ENCODE results near the gene MAT1A. TPM values are rescaled to one million over a fixed set of nuclear protein-coding genes. Genes with fewer than 3 reads are reported as not detected.
A peak's percentile ranks its signal among the peaks of the same experiment; 100 is the strongest.

The MAT1A gene
- total RNA-seq, 1 experiment from 2014 or later, result 1.6 TPM

GRCh38 chr10:80296942-80297341 is 7.5 kb upstream of the MAT1A start:
- intact Hi-C loops (cut with micrococcal nuclease), result no loop called here
- RAD21 ChIA-PET (ENCODE audit: low non-redundant PET in 1 of 2, low total read pairs in 2 of 2, uncharacterized antibody in 2 of 2, unreplicated experiment in 2 of 2), result no interaction called here
- DNase-seq (ENCODE audit: low read depth, low spot score) (no peak), ATAC-seq (no peak)
- H3K9ac ChIP-seq (ENCODE audit: low read length), result no peak overlapping the region
- no peaks in the 10 kb centered on the region for H3K4me1 ChIP-seq (ENCODE audit: control insufficient read depth in 1 of 2, insufficient read depth in 2 of 2, low read length in 2 of 2)
- H3K9me3 ChIP-seq (ENCODE audit: control insufficient read depth in 1 of 2, insufficient read depth in 1 of 2, low read depth in 1 of 2, low read length in 2 of 2), result 0 out of 4 replicates have a peak, but pooled peaks cover 0 to 4% of the 10 kb centered on the region in 2 experiments
- H3K79me2 ChIP-seq (ENCODE audit: insufficient read depth, low read length), result no peaks in the 10 kb centered on the region
- BruUV-seq (replicated peaks), result no TSS peak
- H2AFZ ChIP-seq (ENCODE audit: low read depth, low read length, poor library complexity, severe bottlenecking), result peak overlapping the region; percentile 27
- TF ChIP-seq SP1 (IDR thresholded peaks at IDR 0.05; ENCODE audit: low read depth), result no peak
- no peak for TF ChIP-seq POLR2AphosphoS5 (IDR thresholded peaks at IDR 0.05; ENCODE audit: low read depth, low read length)
- no peak overlapping the region for H3K4me2 ChIP-seq (ENCODE audit: low read length)
- no peaks in the 10 kb centered on the region for H3K36me3 ChIP-seq (ENCODE audit: control insufficient read depth in 1 of 2, insufficient read depth in 2 of 2, low read length in 2 of 2)
- H4K20me1 ChIP-seq (ENCODE audit: insufficient read depth), result no peaks in the 10 kb centered on the region
- H3K27ac ChIP-seq (ENCODE audit: low read depth, low read length), result no peak overlapping the region
- POLR2A ChIA-PET, result no interaction called here
- H3K27me3 ChIP-seq (ENCODE audit: insufficient read depth, low read length), result no peaks in the 10 kb centered on the region
- CTCF ChIA-PET, result interaction anchor here (1.2 kb wide), 1 partner anchor 36 kb away, joined by 3 read pairs; no protein-coding TSS in a partner anchor
- no peak overlapping the region for H3K4me3 ChIP-seq (replicated peaks in 1 of 2; ENCODE audit: low read depth in 1 of 2, low read length in 2 of 2)
- H3K9me2 ChIP-seq (ENCODE audit: insufficient read depth), result no peaks in the 10 kb centered on the region

- Histone ChIP-seq H3K9me2 (ENCODE audit: insufficient read depth) (no peaks in the 10 kb centered on the region), H3K27ac (ENCODE audit: low read depth, low read length) (no peak overlapping the region), H3K4me3 (replicated peaks in 1 of 2; ENCODE audit: low read depth in 1 of 2, low read length in 2 of 2) (no peak overlapping the region), H4K20me1 (ENCODE audit: insufficient read depth) (no peaks in the 10 kb centered on the region), H2AFZ (ENCODE audit: low read depth, low read length, poor library complexity, severe bottlenecking) (no peak overlapping the region), H3K36me3 (ENCODE audit: control insufficient read depth in 1 of 2, insufficient read depth in 2 of 2, low read length in 2 of 2) (no peaks in the 10 kb centered on the region), H3K4me1 (ENCODE audit: control insufficient read depth in 1 of 2, insufficient read depth in 2 of 2, low read length in 2 of 2) (peaks cover 4 to 13% of the 10 kb centered on the region in 2 experiments; a peak in 3 of 4 replicates), H3K79me2 (ENCODE audit: insufficient read depth, low read length) (no peaks in the 10 kb centered on the region), H3K9ac (ENCODE audit: low read length) (no peak overlapping the region), H3K4me2 (ENCODE audit: low read length) (no peak overlapping the region), H3K27me3 (ENCODE audit: insufficient read depth, low read length) (no peaks in the 10 kb centered on the region), H3K9me3 (ENCODE audit: control insufficient read depth in 1 of 2, insufficient read depth in 1 of 2, low read depth in 1 of 2, low read length in 2 of 2) (0 out of 4 replicates have a peak, but pooled peaks cover 0 to 4% of the 10 kb centered on the region in 2 experiments)
- intact Hi-C loops (cut with micrococcal nuclease), result no loop called here
- ChIA-PET CTCF (no interaction called here), POLR2A (no interaction called here), RAD21 (ENCODE audit: low non-redundant PET in 1 of 2, low total read pairs in 2 of 2, uncharacterized antibody in 2 of 2, unreplicated experiment in 2 of 2) (no interaction called here)
- no peak for ATAC-seq
- no peak for DNase-seq (ENCODE audit: low read depth, low spot score)
- no TSS peak for BruUV-seq (replicated peaks)
- no peak for TF ChIP-seq EZH2phosphoT487 (IDR thresholded peaks at IDR 0.05; ENCODE audit: borderline replicate concordance)
- TF ChIP-seq SIN3A (IDR thresholded peaks at IDR 0.05; ENCODE audit: low read depth), result no peak
- TF ChIP-seq CBX3 (IDR thresholded peaks at IDR 0.05; ENCODE audit: low read depth), result no peak
- TF ChIP-seq EZH2 (IDR thresholded peaks at IDR 0.05), result no peak
- no peak for TF ChIP-seq ZFX (IDR thresholded peaks at IDR 0.05)
- no peak for TF ChIP-seq CTCF (IDR thresholded peaks at IDR 0.05 in 2 of 3, conservative IDR thresholded peaks at IDR 0.05 in 1 of 3; ENCODE audit: borderline replicate concordance in 1 of 3, insufficient read depth in 1 of 3, low read depth in 2 of 3, low read length in 2 of 3)
- TF ChIP-seq REST (IDR thresholded peaks at IDR 0.05; ENCODE audit: low read depth), result no peak
These were observed 3.3 kb upstream of the MAT1A start for GRCh38 chr10:80292607-80293239.
